Hepatocyte (in vitro differentiated cells): ENCODE data around the gene PTPN9. TPM values are rescaled to one million over a fixed set of nuclear protein-coding genes. Genes with fewer than 3 reads are reported as not detected.

Source experiments
- DNase-seq: peaks from one replicate; pipeline ENCODE4 v3.0.0-alpha.2; 2016; ENCODE audit warnings: low spot score
- H2AFZ ChIP-seq: fragments of 200-600 bp; sonication (generic); 2 replicates; pipeline ENCODE4 v1.6.0; 2016; ENCODE audit warnings: antibody characterized with exemption, mild to moderate bottlenecking
- H3K27ac ChIP-seq: fragments of 200-600 bp; sonication (generic); 2 replicates; pipeline ENCODE4 v1.5.1; 2016; ENCODE audit warnings: mild to moderate bottlenecking
- H3K27me3 ChIP-seq: fragments of 200-600 bp; sonication (generic); 2 replicates; pipeline ENCODE4 v1.6.1; 2016
- H3K36me3 ChIP-seq: fragments of 200-600 bp; sonication (generic); replicated peaks from 2 replicates; pipeline ENCODE4 v1.5.1; 2016; ENCODE audit warnings: low read depth; ENCODE audit not compliant: insufficient read depth
- H3K4me1 ChIP-seq: fragments of 200-600 bp; sonication (generic); 2 replicates; pipeline ENCODE4 v1.5.1; 2016; ENCODE audit warnings: mild to moderate bottlenecking, moderate library complexity; ENCODE audit not compliant: insufficient read depth
- H3K4me2 ChIP-seq: fragments of 200-600 bp; sonication (generic); 2 replicates; pipeline ENCODE4 v1.6.0; 2016
- H3K4me3 ChIP-seq: fragments of 200-600 bp; sonication (generic); 2 replicates; pipeline ENCODE4 v1.5.1; 2016; ENCODE audit warnings: mild to moderate bottlenecking
- H3K79me2 ChIP-seq: fragments of 200-600 bp; sonication (generic); 2 replicates; pipeline ENCODE4 v1.6.0; 2017; ENCODE audit warnings: mild to moderate bottlenecking
- H3K9me2 ChIP-seq: fragments of 200-600 bp; sonication (generic); replicated peaks from 2 replicates; pipeline ENCODE4 v1.6.0; 2017; ENCODE audit warnings: mild to moderate bottlenecking; ENCODE audit not compliant: insufficient read depth
- H3K9me3 ChIP-seq: fragments of 200-600 bp; sonication (generic); 2 replicates; pipeline ENCODE4 v1.5.1; 2016; ENCODE audit warnings: low read depth, mild to moderate bottlenecking
- H4K20me1 ChIP-seq: fragments of 200-600 bp; sonication (generic); 2 replicates; pipeline ENCODE4 v1.6.0; 2016; ENCODE audit warnings: mild to moderate bottlenecking; ENCODE audit not compliant: insufficient read depth, poor library complexity, severe bottlenecking
- CTCF ChIP-seq: fragments of 200-600 bp; sonication (generic); IDR thresholded peaks from 2 replicates; pipeline ENCODE4 v1.5.1; 2016; ENCODE audit warnings: antibody characterized with exemption, mild to moderate bottlenecking; ENCODE audit not compliant: poor library complexity
- EZH2 ChIP-seq: fragments of 200-600 bp; sonication (generic); IDR thresholded peaks from 2 replicates; pipeline ENCODE4 v1.6.1; 2016; ENCODE audit warnings: antibody characterized with exemption, mild to moderate bottlenecking, borderline replicate concordance
- EZH2phosphoT487 ChIP-seq: fragments of 200-600 bp; sonication (generic); IDR thresholded peaks from one replicate; pipeline ENCODE4 v1.6.1; 2018; ENCODE audit warnings: antibody characterized with exemption, mild to moderate bottlenecking, low read depth, moderate library complexity; ENCODE audit not compliant: unreplicated experiment, severe bottlenecking
- whole genome bisulfite sequencing: methylation state at CpG from one replicate; pipeline ENCODE4 v1.1.6; 2016; ENCODE audit warnings: low lambda C conversion rate; ENCODE audit errors: missing lambda C conversion rate; 5-methylcytosine and 5-hydroxymethylcytosine counted together
- polyA plus RNA-seq: library from polyadenylated mRNA; unstranded; fragments of >200 nt; fragmentation: Nextera tagmentation; extraction: Ambion mirVana; gene quantifications from 2 replicates; pipeline ENCODE4 v1.2.1, GENCODE V29; 2016
- total RNA-seq: library from RNA; depleted of rRNA; stranded (reverse); fragments of >200 nt; gene quantifications from 2 replicates; pipeline ENCODE4 v1.2.3, GENCODE V29; 2014

PTPN9 gene
- total and polyA plus RNA-seq, 2 experiments from 2014 or later: 23.3 to 24.0 TPM

DNA sequence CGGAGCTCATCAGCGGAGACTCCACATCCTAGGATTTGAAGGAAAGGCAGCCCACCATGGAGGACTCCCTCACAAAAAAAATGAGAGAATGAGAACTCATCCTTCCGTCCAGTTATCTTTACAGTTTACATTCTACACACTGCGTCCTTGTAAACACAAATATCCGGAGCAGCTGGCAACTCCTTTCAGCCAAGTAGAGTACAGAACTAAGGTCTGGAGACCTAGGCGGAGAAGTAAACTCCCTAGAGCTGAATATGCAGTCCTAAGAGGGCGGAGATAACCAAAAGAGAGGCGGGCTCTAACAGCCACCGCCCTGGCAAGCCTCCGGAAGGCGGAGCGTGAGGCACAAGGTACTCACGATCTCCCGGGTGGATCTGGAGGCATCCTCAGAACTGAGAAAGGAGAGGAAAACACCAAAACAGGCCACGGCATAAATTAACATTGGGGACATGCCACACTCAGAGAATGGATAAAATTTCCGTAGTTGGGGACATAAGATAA is 126.7 kb downstream of the PTPN9 start:
- Histone ChIP-seq H2AFZ (peak overlapping the region; percentile 6), H3K9me3 (no peaks in the 10 kb centered on the region), H3K27ac (peak overlapping the region; percentile 94), H3K79me2 (peaks cover 30% of the 10 kb centered on the region), H3K36me3 (no peaks in the 10 kb centered on the region), H3K4me2 (peak overlapping the region; percentile 80), H3K9me2 (no peaks in the 10 kb centered on the region), H3K27me3 (no peaks in the 10 kb centered on the region), H3K4me3 (peak overlapping the region; percentile 20), H4K20me1 (peaks cover 29% of the 10 kb centered on the region), H3K4me1 (peaks cover 20% of the 10 kb centered on the region)
- WGBS: 2% methylated on average over 16 of the region's 16 CpGs
- peak; percentile 92 for DNase-seq
- TF ChIP-seq CTCF (no peak), EZH2 (no peak), EZH2phosphoT487 (no peak)

DNA sequence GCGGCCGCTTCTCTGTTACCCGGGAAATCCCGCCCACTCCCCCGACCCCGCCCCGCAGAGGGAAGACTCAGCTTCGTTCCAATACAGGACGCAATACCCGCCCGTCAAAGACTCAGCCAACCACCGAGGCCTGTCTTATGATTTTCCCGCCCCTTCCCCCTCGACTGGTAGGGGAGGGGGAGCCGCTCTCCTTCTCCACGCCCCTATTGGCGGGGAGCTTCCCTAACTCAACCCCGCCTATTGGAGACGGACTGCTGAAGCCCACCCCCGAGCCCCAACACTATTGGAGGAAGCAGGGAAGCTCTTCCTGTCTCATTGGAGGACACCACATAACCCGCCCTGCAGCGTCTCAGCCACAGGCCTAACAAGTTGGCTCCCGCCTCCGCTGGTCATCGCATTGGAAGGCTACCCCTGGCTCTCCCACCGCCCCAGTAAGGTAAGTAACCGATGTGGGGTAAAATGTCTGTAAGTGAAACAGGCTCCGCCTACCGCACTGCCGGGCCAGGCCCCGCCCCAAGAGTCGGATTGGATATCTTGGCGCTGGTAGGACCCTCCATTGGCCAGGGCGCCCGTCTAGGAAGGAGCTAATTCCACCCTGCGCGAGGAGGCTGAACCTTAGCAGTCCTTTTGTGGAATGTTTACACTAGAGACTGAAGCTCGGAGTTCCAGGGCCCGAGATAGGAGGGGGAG is 127.3 kb downstream of the PTPN9 start, which contains the start of gene SIN3A:
SIN3A (minus strand) TSS at position 17 of the 690 bp plus-strand sequence. CDS start 21,315 bp downstream, outside the sequence.
- Histone ChIP-seq H3K9me2 (no peaks in the 10 kb centered on the region), H3K4me1 (peaks cover 18% of the 10 kb centered on the region), H3K27ac (peak within 1 kb of the TSS; percentile 98), H3K79me2 (peaks cover 36% of the 10 kb centered on the region), H3K9me3 (no peaks in the 10 kb centered on the region), H3K27me3 (no peaks in the 10 kb centered on the region), H4K20me1 (peaks cover 35% of the 10 kb centered on the region), H3K36me3 (no peaks in the 10 kb centered on the region), H2AFZ (peak within 1 kb of the TSS; percentile 28), H3K4me3 (peak within 1 kb of the TSS; percentile 46), H3K4me2 (peak within 1 kb of the TSS; percentile 84)
- TF ChIP-seq EZH2: no peak
- no peak for TF ChIP-seq CTCF
- TF ChIP-seq EZH2phosphoT487: no peak
- WGBS: 2% methylated on average over 26 of the region's 39 CpGs
- peak; percentile 100 for DNase-seq

- H3K9me2 ChIP-seq: no peaks in the 10 kb centered on the region
- WGBS: under 1% methylated on average over 24 of the region's 45 CpGs
- peak overlapping the region; percentile 98 for H3K27ac ChIP-seq
- H3K4me3 ChIP-seq: peak overlapping the region; percentile 46
- no peaks in the 10 kb centered on the region for H3K36me3 ChIP-seq
- no peak for TF ChIP-seq CTCF
- no peak for TF ChIP-seq EZH2
- no peak for TF ChIP-seq EZH2phosphoT487
- H3K4me1 ChIP-seq: peaks cover 12% of the 10 kb centered on the region
- peak overlapping the region; percentile 28 for H2AFZ ChIP-seq
- peaks cover 42% of the 10 kb centered on the region for H3K79me2 ChIP-seq
- H3K27me3 ChIP-seq: no peaks in the 10 kb centered on the region
- H3K4me2 ChIP-seq: peak overlapping the region; percentile 84
- H4K20me1 ChIP-seq: peaks cover 41% of the 10 kb centered on the region
- no peaks in the 10 kb centered on the region for H3K9me3 ChIP-seq
- no peak for DNase-seq
Observed at GRCh38 chr15:75451202-75451673, 127.9 kb downstream of the PTPN9 start.
